PC-9 (cell line): ENCODE results near the gene DNAJC18.

Source experiments
- CTCF ChIP-seq: fragments of 200-600 bp; sonication (generic); conservative IDR thresholded peaks from 2 replicates; pipeline ENCODE4 v1.6.1; 2017; ENCODE audit warnings: mixed run types, antibody characterized with exemption, mild to moderate bottlenecking, moderate library complexity
- EZH2 ChIP-seq: fragments of 200-600 bp; sonication (generic); IDR thresholded peaks from 2 replicates; pipeline ENCODE4 v1.8.0; 2017; ENCODE audit warnings: antibody characterized with exemption, low read depth

GRCh38 chr5:139470821-139471300, 31.5 kb upstream of the DNAJC18 start, which contains the start of gene SMIM33:
- no peak for TF ChIP-seq CTCF
- no peak for TF ChIP-seq EZH2
